Stimulated activated CD8-positive, alpha-beta memory T cell treated with anti-CD3 and anti-CD28 coated beads, Interleukin-7, amount 100 ng/mL, for 1 hour (primary cell): Measurements from ENCODE around the gene PCDHGA7.
"Not testable (repeated sequence)": the region's sequence is repeated elsewhere in the genome, so short reads cannot be mapped to it uniquely, and the experiment has no call there.

Source experiments
- DNase-seq, 2 donors: peaks; one replicate each; pipeline ENCODE4 v3.0.0-alpha.2; 2020; ENCODE audit warnings: low read depth in 2 of 2

The PCDHGA7 gene

DNA sequence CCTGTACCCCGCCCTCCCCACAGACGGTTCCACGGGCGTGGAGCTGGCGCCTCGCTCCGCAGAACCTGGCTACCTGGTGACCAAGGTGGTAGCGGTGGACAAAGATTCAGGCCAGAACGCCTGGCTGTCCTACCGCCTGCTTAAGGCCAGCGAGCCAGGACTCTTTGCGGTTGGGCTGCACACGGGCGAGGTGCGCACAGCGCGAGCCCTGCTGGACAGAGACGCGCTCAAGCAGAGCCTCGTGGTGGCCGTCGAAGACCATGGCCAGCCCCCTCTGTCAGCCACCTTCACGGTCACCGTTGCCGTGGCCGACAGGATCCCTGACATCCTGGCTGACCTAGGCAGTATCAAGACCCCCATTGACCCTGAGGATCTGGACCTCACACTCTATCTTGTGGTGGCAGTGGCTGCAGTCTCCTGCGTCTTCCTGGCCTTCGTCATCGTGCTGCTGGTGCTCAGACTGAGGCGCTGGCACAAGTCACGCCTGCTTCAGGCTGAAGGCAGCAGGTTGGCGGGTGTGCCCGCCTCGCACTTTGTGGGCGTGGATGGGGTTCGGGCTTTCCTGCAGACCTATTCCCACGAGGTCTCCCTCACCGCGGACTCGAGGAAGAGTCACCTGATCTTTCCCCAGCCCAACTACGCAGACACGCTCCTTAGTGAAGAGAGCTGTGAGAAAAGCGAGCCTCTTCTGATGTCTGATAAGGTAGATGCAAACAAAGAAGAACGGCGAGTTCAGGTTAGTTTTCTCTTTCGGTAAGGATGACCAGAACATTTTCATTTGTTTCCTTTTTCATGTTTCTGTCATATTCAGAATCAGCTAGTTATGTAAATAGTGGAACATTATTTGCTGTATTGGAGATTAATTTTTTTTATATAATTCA, 16.3 kb upstream of the PCDHGA7 start:
- DNase-seq = no peak

DNA sequence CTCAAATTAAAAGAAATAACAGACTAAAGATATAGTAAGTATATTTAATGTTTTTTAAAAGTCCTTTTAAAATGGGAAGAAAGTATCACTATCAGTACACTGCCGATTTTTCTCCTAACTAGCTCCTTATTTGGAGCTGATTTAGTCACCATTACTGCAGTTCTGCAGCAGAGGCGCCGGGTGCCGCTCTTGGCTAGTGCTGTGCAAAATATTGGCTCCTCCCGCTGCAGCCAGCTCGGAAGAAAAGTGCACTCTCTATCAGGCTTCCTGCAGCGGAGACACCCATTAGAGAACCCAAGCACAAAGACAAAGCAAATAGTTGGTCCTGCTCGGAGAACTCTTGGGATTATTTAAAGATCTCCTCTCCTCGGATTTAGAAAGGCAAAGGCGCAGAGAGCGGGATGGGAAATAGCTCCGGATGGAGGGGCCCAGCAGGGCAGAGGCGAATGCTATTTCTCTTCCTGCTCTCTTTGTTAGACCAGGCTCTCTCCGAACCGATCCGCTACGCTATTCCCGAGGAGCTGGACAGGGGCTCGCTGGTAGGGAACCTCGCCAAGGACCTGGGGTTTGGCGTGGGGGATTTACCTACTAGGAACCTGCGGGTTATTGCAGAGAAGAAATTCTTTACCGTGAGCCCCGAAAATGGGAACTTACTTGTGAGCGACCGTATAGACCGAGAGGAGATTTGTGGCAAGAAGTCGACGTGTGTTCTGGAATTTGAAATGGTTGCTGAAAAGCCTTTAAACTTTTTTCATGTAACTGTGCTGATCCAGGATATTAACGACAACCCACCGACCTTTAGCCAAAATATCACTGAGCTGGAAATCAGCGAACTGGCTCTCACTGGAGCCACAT, 12.3 kb upstream of the PCDHGA7 start, which contains the start of gene PCDHGB3:
PCDHGB3 (plus strand) TSS at position 249 of the 855 bp plus-strand sequence; CDS start at position 402, 153 bp downstream.
- DNase-seq = no peak

DNA sequence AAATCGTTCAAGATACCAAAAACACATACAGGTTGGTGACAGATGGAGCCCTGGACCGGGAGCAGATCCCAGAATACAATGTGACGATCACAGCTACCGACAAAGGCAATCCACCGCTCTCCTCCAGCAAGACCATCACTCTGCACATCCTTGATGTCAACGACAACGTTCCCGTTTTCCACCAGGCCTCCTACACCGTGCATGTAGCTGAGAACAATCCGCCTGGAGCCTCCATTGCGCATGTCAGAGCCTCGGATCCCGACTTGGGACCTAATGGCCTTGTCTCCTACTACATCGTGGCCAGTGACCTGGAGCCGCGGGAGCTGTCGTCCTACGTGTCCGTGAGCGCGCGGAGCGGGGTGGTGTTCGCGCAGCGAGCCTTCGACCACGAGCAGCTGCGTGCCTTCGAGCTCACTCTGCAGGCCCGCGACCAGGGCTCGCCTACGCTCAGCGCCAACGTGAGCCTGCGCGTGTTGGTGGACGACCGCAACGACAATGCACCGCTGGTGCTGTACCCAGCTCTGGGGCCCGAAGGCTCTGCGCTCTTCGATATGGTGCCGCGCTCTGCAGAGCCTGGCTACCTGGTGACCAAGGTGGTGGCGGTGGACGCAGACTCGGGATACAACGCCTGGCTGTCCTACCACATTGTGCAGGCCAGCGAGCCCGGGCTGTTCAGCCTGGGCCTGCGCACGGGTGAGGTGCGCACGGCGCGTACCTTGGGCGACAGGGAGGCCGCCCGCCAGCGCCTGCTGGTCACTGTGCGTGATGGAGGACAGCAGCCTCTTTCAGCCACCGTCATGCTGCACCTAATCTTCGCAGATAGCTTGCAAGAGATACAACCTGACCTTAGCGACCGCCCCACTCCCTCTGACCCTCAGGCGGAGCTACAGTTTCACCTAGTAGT, 10.7 kb upstream of the PCDHGA7 start:
- no peak for DNase-seq

DNA sequence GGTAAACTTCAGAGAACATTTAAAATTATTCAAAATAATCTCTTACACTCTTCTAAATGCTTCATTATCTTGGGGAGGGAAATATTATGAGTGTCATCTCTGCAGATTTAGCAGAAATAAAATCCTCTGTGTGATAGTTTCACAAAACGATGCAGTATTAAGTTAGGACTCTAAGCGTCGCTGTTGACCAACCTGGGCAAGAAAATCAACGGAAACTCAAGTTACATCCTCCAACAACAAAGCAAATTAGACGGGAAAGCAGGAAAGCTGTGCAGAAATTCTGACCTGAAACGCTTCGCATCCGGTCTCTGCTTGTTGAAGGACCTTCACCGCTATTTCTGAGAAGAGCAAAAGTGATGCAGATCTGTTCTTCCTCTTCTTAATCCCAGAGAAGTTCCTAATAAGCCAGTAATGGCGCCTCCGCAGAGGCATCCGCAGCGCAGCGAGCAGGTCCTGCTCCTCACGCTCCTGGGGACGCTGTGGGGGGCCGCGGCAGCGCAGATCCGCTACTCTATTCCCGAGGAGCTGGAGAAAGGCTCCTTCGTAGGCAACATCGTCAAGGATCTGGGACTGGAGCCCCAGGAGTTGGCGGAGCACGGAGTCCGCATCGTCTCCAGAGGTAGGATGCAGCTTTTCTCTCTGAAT, 8.7 kb upstream of the PCDHGA7 start, which contains the start of gene PCDHGA6:
PCDHGA6 (plus strand) TSS at position 219 of the 645 bp plus-strand sequence; CDS start at position 412, 193 bp downstream.
- DNase-seq = no peak

DNA sequence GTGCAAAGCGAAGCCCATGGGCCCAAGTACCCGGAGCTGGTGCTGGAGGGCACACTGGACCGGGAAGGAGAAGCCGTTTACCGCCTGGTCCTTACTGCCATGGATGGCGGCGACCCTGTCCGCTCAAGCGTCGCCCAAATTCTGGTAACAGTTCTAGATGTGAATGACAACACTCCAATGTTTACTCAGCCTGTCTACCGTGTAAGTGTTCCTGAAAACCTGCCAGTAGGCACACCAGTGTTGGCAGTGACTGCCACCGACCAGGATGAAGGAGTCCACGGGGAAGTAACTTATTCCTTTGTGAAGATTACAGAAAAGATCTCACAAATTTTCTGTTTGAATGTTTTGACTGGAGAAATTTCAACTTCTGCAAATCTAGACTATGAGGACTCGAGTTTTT, 7.9 kb upstream of the PCDHGA7 start:
- no peak for DNase-seq

- not testable (repeated sequence) for DNase-seq
Measured at GRCh38 chr5:141375444-141376155, 6.9 kb upstream of the PCDHGA7 start.

DNA sequence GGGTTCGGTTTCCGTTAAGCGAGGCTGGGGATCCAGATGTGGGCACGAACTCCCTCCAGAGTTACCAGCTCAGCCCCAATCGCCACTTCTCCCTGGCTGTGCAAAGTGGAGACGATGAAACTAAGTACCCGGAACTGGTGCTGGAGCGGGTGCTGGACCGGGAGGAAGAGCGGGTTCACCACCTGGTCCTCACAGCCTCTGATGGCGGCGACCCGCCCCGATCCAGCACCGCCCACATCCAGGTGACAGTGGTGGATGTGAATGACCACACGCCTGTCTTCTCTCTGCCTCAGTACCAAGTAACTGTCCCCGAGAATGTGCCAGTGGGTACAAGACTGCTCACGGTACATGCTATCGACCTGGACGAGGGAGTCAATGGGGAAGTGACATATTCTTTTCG, 803 bp downstream of the PCDHGA7 start:
- DNase-seq = no peak

DNA sequence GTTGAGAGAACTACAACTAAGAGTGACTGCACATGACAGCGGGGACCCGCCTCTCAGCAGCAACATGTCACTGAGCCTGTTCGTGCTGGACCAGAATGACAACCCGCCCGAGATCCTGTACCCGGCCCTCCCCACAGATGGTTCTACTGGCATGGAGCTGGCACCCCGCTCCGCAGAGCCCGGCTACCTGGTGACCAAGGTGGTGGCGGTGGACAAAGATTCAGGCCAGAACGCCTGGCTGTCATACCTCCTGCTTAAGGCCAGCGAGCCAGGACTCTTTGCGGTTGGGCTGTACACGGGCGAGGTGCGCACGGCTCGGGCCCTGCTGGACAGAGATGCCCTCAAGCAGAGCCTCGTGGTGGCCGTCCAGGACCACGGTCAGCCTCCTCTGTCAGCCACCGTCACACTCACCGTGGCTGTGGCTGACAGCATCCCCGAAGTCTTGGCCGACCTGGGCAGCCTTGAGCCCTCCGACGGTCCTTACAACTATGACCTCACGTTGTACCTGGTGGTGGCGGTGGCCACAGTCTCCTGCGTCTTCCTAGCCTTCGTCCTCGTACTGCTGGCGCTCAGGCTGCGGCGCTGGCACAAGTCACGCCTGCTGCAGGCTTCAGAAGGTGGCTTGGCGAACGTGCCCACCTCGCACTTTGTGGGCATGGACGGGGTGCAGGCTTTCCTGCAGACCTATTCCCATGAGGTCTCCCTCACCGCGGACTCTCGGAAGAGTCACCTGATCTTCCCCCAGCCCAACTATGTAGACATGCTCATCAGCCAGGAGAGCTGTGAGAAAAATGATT, 2.1 kb downstream of the PCDHGA7 start:
- DNase-seq = no peak

- DNase-seq = not testable (repeated sequence)
Measured at GRCh38 chr5:141387557-141388311, 5.2 kb downstream of the PCDHGA7 start, which contains the start of gene PCDHGB4. Gene PCDHGB4, plus strand, starts transcription at chr5:141387698. Its CDS starts 187 bp downstream, at chr5:141387885.

DNA sequence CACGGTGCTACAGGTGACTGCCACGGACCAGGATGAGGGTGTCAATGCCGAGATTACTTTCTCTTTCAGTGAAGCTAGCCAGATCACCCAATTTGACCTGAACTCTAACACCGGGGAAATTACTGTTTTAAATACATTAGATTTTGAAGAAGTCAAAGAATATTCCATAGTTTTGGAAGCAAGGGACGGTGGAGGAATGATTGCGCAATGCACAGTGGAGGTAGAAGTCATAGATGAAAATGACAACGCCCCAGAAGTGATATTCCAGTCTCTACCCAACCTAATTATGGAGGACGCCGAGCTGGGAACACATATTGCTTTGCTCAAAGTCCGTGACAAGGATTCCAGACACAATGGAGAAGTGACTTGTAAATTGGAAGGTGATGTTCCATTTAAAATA, 6.1 kb downstream of the PCDHGA7 start:
- no peak for DNase-seq

DNA sequence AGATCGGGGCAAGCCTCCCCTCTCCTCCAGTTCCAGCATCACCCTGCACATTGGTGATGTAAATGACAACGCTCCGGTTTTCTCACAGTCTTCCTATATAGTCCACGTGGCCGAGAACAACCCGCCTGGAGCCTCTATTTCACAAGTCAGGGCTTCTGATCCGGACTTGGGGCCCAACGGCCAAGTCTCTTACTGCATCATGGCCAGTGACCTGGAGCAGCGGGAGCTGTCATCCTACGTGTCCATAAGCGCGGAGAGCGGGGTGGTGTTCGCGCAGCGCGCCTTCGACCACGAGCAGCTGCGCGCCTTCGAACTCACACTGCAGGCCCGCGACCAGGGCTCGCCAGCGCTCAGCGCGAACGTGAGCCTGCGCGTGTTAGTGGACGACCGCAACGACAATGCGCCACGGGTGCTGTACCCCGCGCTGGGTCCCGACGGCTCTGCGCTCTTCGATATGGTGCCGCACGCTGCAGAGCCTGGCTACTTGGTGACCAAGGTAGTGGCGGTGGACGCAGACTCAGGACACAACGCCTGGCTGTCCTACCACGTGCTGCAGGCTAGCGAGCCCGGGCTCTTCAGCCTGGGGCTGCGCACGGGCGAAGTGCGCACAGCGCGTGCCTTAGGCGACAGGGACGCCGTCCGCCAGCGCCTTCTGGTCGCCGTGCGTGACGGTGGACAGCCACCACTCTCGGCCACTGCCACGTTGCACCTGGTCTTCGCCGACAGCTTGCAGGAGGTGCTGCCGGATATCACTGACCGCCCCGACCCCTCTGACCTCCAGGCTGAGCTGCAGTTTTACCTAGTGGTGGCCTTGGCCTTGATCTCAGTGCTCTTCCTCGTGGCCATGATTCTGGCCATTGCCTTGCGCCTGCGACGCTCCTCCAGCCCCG, 6.9 kb downstream of the PCDHGA7 start:
- DNase-seq = no peak

- no peak for DNase-seq
Measured at GRCh38 chr5:141392429-141393198, 10.1 kb downstream of the PCDHGA7 start, which contains the start of gene PCDHGA8. Gene PCDHGA8, plus strand, starts transcription at chr5:141392633. Its CDS starts 181 bp downstream, at chr5:141392814.

DNA sequence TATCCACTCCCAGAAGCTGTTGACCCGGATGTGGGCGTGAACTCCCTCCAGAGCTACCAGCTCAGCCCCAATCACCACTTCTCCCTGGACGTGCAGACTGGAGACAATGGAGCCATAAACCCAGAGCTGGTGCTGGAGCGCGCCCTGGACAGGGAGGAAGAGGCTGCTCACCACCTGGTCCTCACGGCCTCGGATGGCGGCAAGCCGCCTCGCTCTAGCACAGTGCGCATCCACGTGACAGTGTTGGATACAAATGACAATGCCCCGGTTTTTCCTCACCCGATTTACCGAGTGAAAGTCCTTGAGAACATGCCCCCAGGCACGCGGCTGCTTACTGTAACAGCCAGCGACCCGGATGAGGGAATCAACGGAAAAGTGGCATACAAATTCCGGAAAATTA, 10.7 kb downstream of the PCDHGA7 start:
- no peak for DNase-seq

DNA sequence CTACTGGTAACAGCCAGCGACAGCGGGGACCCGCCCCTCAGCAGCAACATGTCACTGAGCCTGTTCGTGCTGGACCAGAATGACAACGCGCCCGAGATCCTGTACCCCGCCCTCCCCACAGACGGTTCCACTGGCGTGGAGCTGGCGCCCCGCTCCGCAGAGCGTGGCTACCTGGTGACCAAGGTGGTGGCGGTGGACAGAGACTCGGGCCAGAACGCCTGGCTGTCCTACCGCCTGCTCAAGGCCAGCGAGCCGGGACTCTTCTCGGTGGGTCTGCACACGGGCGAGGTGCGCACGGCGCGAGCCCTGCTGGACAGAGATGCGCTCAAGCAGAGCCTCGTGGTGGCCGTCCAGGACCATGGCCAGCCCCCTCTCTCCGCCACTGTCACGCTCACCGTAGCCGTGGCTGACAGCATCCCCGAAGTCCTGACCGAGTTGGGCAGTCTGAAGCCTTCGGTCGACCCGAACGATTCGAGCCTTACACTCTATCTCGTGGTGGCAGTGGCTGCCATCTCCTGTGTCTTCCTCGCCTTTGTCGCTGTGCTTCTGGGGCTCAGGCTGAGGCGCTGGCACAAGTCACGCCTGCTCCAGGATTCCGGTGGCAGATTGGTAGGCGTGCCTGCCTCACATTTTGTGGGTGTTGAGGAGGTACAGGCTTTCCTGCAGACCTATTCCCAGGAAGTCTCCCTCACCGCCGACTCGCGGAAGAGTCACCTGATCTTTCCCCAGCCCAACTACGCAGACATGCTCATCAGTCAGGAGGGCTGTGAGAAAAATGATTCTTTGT, 12.1 kb downstream of the PCDHGA7 start:
- DNase-seq = not testable (repeated sequence)

DNA sequence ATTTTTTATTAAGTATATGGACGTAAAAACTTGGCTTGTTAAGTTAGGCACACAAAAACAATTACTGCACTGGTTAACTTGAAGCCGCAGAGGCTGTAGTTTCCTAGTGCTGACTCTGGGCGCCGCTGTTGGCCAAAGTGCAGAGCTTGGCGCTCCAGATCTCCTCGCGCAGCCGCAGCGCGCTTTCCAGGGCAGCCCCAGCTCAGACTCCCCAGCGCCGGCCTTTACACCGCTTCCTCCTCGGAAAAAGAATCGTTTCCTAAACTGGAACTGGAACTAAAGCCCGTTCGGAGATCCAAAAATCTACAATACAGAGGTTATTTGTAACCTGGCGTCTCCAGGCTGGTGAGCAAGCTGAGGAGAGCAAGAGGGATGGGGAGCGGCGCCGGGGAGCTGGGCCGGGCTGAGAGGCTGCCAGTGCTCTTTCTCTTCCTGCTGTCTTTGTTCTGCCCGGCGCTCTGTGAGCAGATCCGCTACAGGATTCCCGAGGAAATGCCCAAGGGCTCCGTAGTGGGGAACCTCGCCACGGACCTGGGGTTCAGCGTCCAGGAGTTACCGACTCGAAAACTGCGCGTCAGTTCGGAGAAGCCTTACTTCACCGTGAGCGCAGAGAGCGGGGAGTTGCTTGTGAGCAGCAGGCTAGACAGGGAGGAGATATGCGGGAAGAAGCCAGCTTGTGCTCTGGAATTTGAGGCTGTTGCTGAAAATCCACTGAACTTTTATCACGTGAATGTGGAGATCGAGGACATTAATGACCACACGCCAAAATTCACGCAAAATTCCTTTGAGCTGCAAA, 15.4 kb downstream of the PCDHGA7 start, which contains the start of gene PCDHGB5:
PCDHGB5 (plus strand) TSS at position 192 of the 796 bp plus-strand sequence; CDS start at position 373, 181 bp downstream.
- DNase-seq = not testable (repeated sequence)
